ENCODE data around the gene CENPE.

Gene CENPE

GRCh38 chr4:103158760-103159159 lies 39.4 kb downstream of the CENPE start:
- no peak for TF ChIP-seq CTCF (IDR thresholded peaks at IDR 0.05; ENCODE audit: extremely low read depth, missing control alignments)
- no peak for DNase-seq (ENCODE audit: low spot score)

- DNase-seq (ENCODE audit: low spot score) = no peak
- no peak for TF ChIP-seq CTCF (IDR thresholded peaks at IDR 0.05; ENCODE audit: extremely low read depth, missing control alignments)
These were observed 42.0 kb downstream of the CENPE start for GRCh38 chr4:103156106-103156505.

GRCh38 chr4:103152381-103152780 lies 45.8 kb downstream of the CENPE start:
- no peak for DNase-seq (ENCODE audit: low spot score)
- TF ChIP-seq CTCF (IDR thresholded peaks at IDR 0.05; ENCODE audit: extremely low read depth, missing control alignments) = no peak

- DNase-seq (ENCODE audit: low spot score) = no peak
- no peak for TF ChIP-seq CTCF (IDR thresholded peaks at IDR 0.05; ENCODE audit: extremely low read depth, missing control alignments)
These were observed 47.5 kb downstream of the CENPE start for GRCh38 chr4:103150677-103151076.

- no peak for TF ChIP-seq CTCF (IDR thresholded peaks at IDR 0.05; ENCODE audit: extremely low read depth, missing control alignments)
- no peak for DNase-seq (ENCODE audit: low spot score)
These were observed 53.2 kb downstream of the CENPE start for GRCh38 chr4:103144926-103145325.

- DNase-seq (ENCODE audit: low spot score) = no peak
- no peak for TF ChIP-seq CTCF (IDR thresholded peaks at IDR 0.05; ENCODE audit: extremely low read depth, missing control alignments)
These were observed 60.7 kb downstream of the CENPE start for GRCh38 chr4:103137446-103137827.

GRCh38 chr4:103136671-103137445 lies 61.3 kb downstream of the CENPE start:
- TF ChIP-seq CTCF (IDR thresholded peaks at IDR 0.05; ENCODE audit: extremely low read depth, missing control alignments) = no peak
- DNase-seq (ENCODE audit: low spot score) = no peak
